SK-N-SH treated with all-trans-retinoic acid at 6 μM for 48 hours (cell line): Measurements from ENCODE around the gene SLC52A1.

ENCODE experiments used
- ATAC-seq: fragments of 200-7000 bp; cut with Tn5 transposase; 3 replicates; pipeline ENCODE4 v1.9.1; 2020; ENCODE audit warnings: mild to moderate bottlenecking, moderate library complexity
- ARNTL ChIP-seq: fragments of 450-650 bp; formaldehyde crosslinking; IDR thresholded peaks from 2 replicates; pipeline ENCODE4 v1.5.0; 2020; ENCODE audit warnings: low read depth, mild to moderate bottlenecking, moderate library complexity, borderline replicate concordance
- BACH2 ChIP-seq: fragments of 250-450 bp; sonication (Bioruptor Pico); IDR thresholded peaks from 2 replicates; pipeline ENCODE4 v1.9.0; 2021; ENCODE audit warnings: mild to moderate bottlenecking, borderline replicate concordance
- CREB5 ChIP-seq: fragments of 250-450 bp; sonication (Bioruptor Pico); IDR thresholded peaks from 2 replicates; pipeline ENCODE4 v1.5.1; 2020; ENCODE audit warnings: low read depth, mild to moderate bottlenecking, moderate library complexity
- CSDC2 ChIP-seq: fragments of 250-450 bp; sonication (Bioruptor Pico); IDR thresholded peaks from 2 replicates; pipeline ENCODE4 v1.5.0; 2020; ENCODE audit warnings: mild to moderate bottlenecking, moderate library complexity
- CSRNP3 ChIP-seq: fragments of 250-450 bp; sonication (Bioruptor Pico); IDR thresholded peaks from 2 replicates; pipeline ENCODE4 v1.5.1; 2021; ENCODE audit warnings: mild to moderate bottlenecking, moderate library complexity
- ESRRG ChIP-seq: fragments of 250-450 bp; sonication (Bioruptor Pico); IDR thresholded peaks from 2 replicates; pipeline ENCODE4 v1.6.1; 2021; ENCODE audit warnings: mild to moderate bottlenecking
- OSR1 ChIP-seq: fragments of 250-450 bp; sonication (Bioruptor Pico); IDR thresholded peaks from 2 replicates; pipeline ENCODE4 v1.8.0; 2022; ENCODE audit warnings: moderate library complexity, mild to moderate bottlenecking, inconsistent platforms
- PATZ1 ChIP-seq: fragments of 250-450 bp; sonication (Bioruptor Pico); IDR thresholded peaks from 2 replicates; pipeline ENCODE4 v1.8.0; 2020; ENCODE audit warnings: mild to moderate bottlenecking, moderate library complexity, borderline replicate concordance
- POU6F1 ChIP-seq: fragments of 250-450 bp; sonication (Bioruptor Pico); IDR thresholded peaks from 2 replicates; pipeline ENCODE4 v1.8.0; 2021; ENCODE audit warnings: low read depth, mild to moderate bottlenecking, moderate library complexity, borderline replicate concordance
- TCF4 ChIP-seq: fragments of 250-450 bp; sonication (Bioruptor Pico); IDR thresholded peaks from 2 replicates; pipeline ENCODE4 v1.8.0; 2021; ENCODE audit warnings: mild to moderate bottlenecking, moderate library complexity, borderline replicate concordance
- TOX ChIP-seq: fragments of 250-450 bp; sonication (Bioruptor Pico); IDR thresholded peaks from 2 replicates; pipeline ENCODE4 v1.8.0; 2021; ENCODE audit warnings: mild to moderate bottlenecking, moderate library complexity, borderline replicate concordance
- TSHZ2 ChIP-seq: fragments of 250-450 bp; sonication (Bioruptor Pico); IDR thresholded peaks from 2 replicates; pipeline ENCODE4 v1.5.0; 2020; ENCODE audit warnings: mild to moderate bottlenecking, moderate library complexity
- ZC3H10 ChIP-seq: fragments of 250-450 bp; sonication (Bioruptor Pico); IDR thresholded peaks from 2 replicates; pipeline ENCODE4 v1.5.1; 2021; ENCODE audit warnings: mild to moderate bottlenecking, moderate library complexity
- ZFP3 ChIP-seq: fragments of 250-450 bp; sonication (Bioruptor Pico); IDR thresholded peaks from 2 replicates; pipeline ENCODE4 v1.5.0; 2020; ENCODE audit warnings: mild to moderate bottlenecking, moderate library complexity
- ZFP30 ChIP-seq: fragments of 450-650 bp; formaldehyde crosslinking; IDR thresholded peaks from 2 replicates; pipeline ENCODE4 v1.5.0; 2022; ENCODE audit warnings: mild to moderate bottlenecking, moderate library complexity
- ZNF565 ChIP-seq: fragments of 450-650 bp; formaldehyde crosslinking; conservative IDR thresholded peaks from 2 replicates; pipeline ENCODE4 v1.5.0; 2020; ENCODE audit warnings: low read depth, mild to moderate bottlenecking, moderate library complexity
- ZNF70 ChIP-seq: fragments of 450-650 bp; formaldehyde crosslinking; IDR thresholded peaks from 2 replicates; pipeline ENCODE4 v1.5.0; 2020; ENCODE audit warnings: mild to moderate bottlenecking, moderate library complexity
- ZNF8 ChIP-seq: fragments of 450-650 bp; formaldehyde crosslinking; IDR thresholded peaks from 2 replicates; pipeline ENCODE4 v1.5.0; 2020; ENCODE audit warnings: mild to moderate bottlenecking, moderate library complexity

Gene SLC52A1

GRCh38 chr17:5035315-5035714 lies at the start of gene SLC52A1:
TSS of gene SLC52A1 (minus strand) at chr17:5035426. CDS start at chr17:5034606, 820 bp downstream.
- ATAC-seq: peak; percentile 39; the same call in 2 of the 3 replicates
- no peak for TF ChIP-seq ZFP3 (CRISPR knock-in tag)
- no peak for TF ChIP-seq PATZ1 (CRISPR knock-in tag)
- TF ChIP-seq POU6F1 (CRISPR knock-in tag): no peak
- TF ChIP-seq TCF4 (CRISPR knock-in tag): no peak
- TF ChIP-seq ZNF8 (CRISPR knock-in tag): no peak
- TF ChIP-seq TOX (CRISPR knock-in tag): no peak
- TF ChIP-seq ZFP30 (CRISPR knock-in tag): no peak
- TF ChIP-seq CSDC2 (CRISPR knock-in tag): no peak
- no peak for TF ChIP-seq OSR1
- TF ChIP-seq BACH2: no peak
- TF ChIP-seq CSRNP3 (CRISPR knock-in tag): no peak
- no peak for TF ChIP-seq ESRRG (CRISPR knock-in tag)
- TF ChIP-seq ZNF70 (CRISPR knock-in tag): no peak
- TF ChIP-seq CREB5 (CRISPR knock-in tag): no peak
- no peak for TF ChIP-seq ARNTL
- no peak for TF ChIP-seq ZNF565

- ATAC-seq: no peak
- TF ChIP-seq TSHZ2 (CRISPR knock-in tag): no peak
- TF ChIP-seq ARNTL: no peak
- TF ChIP-seq OSR1: no peak
- no peak for TF ChIP-seq BACH2
- TF ChIP-seq ZC3H10: no peak
- no peak for TF ChIP-seq PATZ1 (CRISPR knock-in tag)
- TF ChIP-seq ZFP30 (CRISPR knock-in tag): no peak
- TF ChIP-seq, all 23 proteins: peak for 0
Measured at GRCh38 chr17:5080591-5080990, 45.4 kb upstream of the SLC52A1 start.
